Heart right ventricle (tissue), 16 donors: Measurements from ENCODE around the gene XRCC6. TPM values are rescaled to one million over a fixed set of nuclear protein-coding genes. Genes with fewer than 3 reads are reported as not detected.

Experiments used
- ATAC-seq, 8 donors: fragments of 200-7000 bp; cut with Tn5 transposase; one replicate each; pipeline ENCODE4 v1.9.1; 2020; ENCODE audit warnings: mild to moderate bottlenecking in 8 of 8, moderate library complexity in 8 of 8, moderate number of reproducible peaks in 1 of 8
- DNase-seq, 2 donors: peaks; one replicate each; pipeline ENCODE4 v3.0.0-alpha.2; 2020
- H3K27ac ChIP-seq, 10 donors: fragments of 200-600 bp; sonication (generic) in 2 of 10; one replicate each; pipeline versions ENCODE4 v1.5.0 to v1.8.0; 2020 to 2022; ENCODE audit warnings: mild to moderate bottlenecking in 3 of 10
- H3K27me3 ChIP-seq, 7 donors: fragments of 200-600 bp; one replicate each; pipeline ENCODE4 v1.8.0; 2021 to 2022; ENCODE audit warnings: mild to moderate bottlenecking in 2 of 7
- H3K36me3 ChIP-seq, 9 donors: fragments of 200-600 bp; sonication (generic) in 1 of 9; one replicate each; pipeline versions ENCODE4 v1.5.0 to v1.8.0; 2020 to 2022; ENCODE audit warnings: mild to moderate bottlenecking in 2 of 9
- H3K4me1 ChIP-seq, 9 donors: fragments of 200-600 bp; sonication (generic) in 1 of 9; one replicate each; pipeline versions ENCODE4 v1.5.0 to v1.8.0; 2020 to 2022; ENCODE audit warnings: mild to moderate bottlenecking in 4 of 9
- H3K4me3 ChIP-seq, 10 donors: fragments of 200-600 bp; sonication (generic) in 2 of 10; one replicate each; pipeline versions ENCODE4 v1.5.0 to v1.8.0; 2020 to 2022; ENCODE audit warnings: mild to moderate bottlenecking in 7 of 10, moderate library complexity in 2 of 10
- H3K9me3 ChIP-seq, 11 donors: fragments of 200-600 bp in 10 of 11; sonication (generic) in 2 of 11; one replicate each; pipeline versions ENCODE4 v1.5.0 to v1.8.0; 2013 to 2022; ENCODE audit warnings: mild to moderate bottlenecking in 2 of 11, control low read depth in 1 of 11, moderate library complexity in 1 of 11
- WGBS, 2 donors: extraction: QIAGEN DNeasy Blood & Tissue Kit; methylation state at CpG; one replicate each; pipeline ENCODE4 v1.1.7; 2013; ENCODE audit warnings: inconsistent platforms in 1 of 2; 5-methylcytosine and 5-hydroxymethylcytosine counted together
- intact Hi-C, 10 donors: fragments of 100-400 bp; cut with DNase I; formaldehyde crosslinking; loops; one replicate each; pipeline versions ENCODE4 v1.11.1 to v1.14.2; 2022
- polyA plus RNA-seq, 2 donors: library from polyadenylated mRNA; stranded (reverse); fragments of 200-250 nt; gene quantifications; one replicate each; pipeline ENCODE4 v1.2.3, GENCODE V29; 2013
- total RNA-seq, 10 donors: library from RNA; stranded (reverse); fragmentation: NEBNext Ultra II Directional in 3 of 10; extraction: Animal tissue kit (Norgen Biotek cat#: 25700) in 3 of 10; gene quantifications; one replicate each; pipeline versions ENCODE4 v1.2.1 to v1.2.4, GENCODE V29; 2021 to 2023
- TF ChIP-seq, protein P1 (sequence below), 9 donors: fragments of 200-600 bp; sonication (generic) in 2 of 9; IDR thresholded peaks; one replicate each; pipeline versions ENCODE4 v1.5.0 to v1.8.0; 2021 to 2022; ENCODE audit warnings: antibody characterized with exemption in 9 of 9, mild to moderate bottlenecking in 5 of 9, moderate library complexity in 1 of 9
- donor health status: Arrhythmogenic right ventricular cardiomyopathy.
- donor health status: ischemic (EF 13 %, LVEDD 7.1; RV severe dilation, severe dysfunction).
- donor health status: healthy with polysubstance abuse.
- donor health status: DM: no; HTN: yes; CAD: no.
- donor health status: DM: no; HTN: no; CAD: no.
- donor health status: ischemic (EF 25% LVEDD 6.9; RV normal size, moderate dysfunction).
- donor health status: ischemic (EF 25% LVEDD 5.7; RV mildly dilated, moderate dysfunction).
- donor health status: healthy.
- donor health status: DM: yes; HTN: yes; CAD: no.
- donor health status: Ischemic cardiomyopathy.
- donor health status: ischemic (EF 35%, LVEDD 5.7; RV mildly dilated, moderate dysfunction).
- donor health status: nonischemic (EF 11% LVEDD 7.7; RV severe dilation, severe dysfunction).
- donor health status: DM: yes; HTN: yes; CAD: no.
- donor health status: PGD.
- donor health status: ischemic (EF 29% LVEDD 5.4; RV normal size, mild dysfunction).
- donor health status: nonischemic (EF 23%, LVEDD 6.1; RV moderate dilation, normal function).

XRCC6 gene
- total and polyA plus RNA-seq, 12 donors: 103 to 192 (median 181) TPM

GRCh38 chr22:41672780-41673509, 51.9 kb downstream of the XRCC6 start:
- H3K4me1 ChIP-seq: peaks cover 0 to 28% (median 5%) of the 10 kb centered on the region in 9 donors
- H3K27me3 ChIP-seq: no peaks in the 10 kb centered on the region
- H3K9me3 ChIP-seq: no peaks in the 10 kb centered on the region
- H3K4me3 ChIP-seq: no peak overlapping the region
- WGBS, 2 donors: 68 to 71% methylated on average over 6 of the region's 6 CpGs
- TF ChIP-seq, protein P1, sequence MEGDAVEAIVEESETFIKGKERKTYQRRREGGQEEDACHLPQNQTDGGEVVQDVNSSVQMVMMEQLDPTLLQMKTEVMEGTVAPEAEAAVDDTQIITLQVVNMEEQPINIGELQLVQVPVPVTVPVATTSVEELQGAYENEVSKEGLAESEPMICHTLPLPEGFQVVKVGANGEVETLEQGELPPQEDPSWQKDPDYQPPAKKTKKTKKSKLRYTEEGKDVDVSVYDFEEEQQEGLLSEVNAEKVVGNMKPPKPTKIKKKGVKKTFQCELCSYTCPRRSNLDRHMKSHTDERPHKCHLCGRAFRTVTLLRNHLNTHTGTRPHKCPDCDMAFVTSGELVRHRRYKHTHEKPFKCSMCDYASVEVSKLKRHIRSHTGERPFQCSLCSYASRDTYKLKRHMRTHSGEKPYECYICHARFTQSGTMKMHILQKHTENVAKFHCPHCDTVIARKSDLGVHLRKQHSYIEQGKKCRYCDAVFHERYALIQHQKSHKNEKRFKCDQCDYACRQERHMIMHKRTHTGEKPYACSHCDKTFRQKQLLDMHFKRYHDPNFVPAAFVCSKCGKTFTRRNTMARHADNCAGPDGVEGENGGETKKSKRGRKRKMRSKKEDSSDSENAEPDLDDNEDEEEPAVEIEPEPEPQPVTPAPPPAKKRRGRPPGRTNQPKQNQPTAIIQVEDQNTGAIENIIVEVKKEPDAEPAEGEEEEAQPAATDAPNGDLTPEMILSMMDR (IDR thresholded peaks at IDR 0.05): peak in 5 of 9 donors; percentile 20 to 46 (median 34)
- H3K27ac ChIP-seq: no peak overlapping the region
- H3K36me3 ChIP-seq: peaks cover 0 to 58% (median 10%) of the 10 kb centered on the region in 9 donors
- ATAC-seq (no peak), DNase-seq (no peak)
- intact Hi-C loops: no loop called here

DNA sequence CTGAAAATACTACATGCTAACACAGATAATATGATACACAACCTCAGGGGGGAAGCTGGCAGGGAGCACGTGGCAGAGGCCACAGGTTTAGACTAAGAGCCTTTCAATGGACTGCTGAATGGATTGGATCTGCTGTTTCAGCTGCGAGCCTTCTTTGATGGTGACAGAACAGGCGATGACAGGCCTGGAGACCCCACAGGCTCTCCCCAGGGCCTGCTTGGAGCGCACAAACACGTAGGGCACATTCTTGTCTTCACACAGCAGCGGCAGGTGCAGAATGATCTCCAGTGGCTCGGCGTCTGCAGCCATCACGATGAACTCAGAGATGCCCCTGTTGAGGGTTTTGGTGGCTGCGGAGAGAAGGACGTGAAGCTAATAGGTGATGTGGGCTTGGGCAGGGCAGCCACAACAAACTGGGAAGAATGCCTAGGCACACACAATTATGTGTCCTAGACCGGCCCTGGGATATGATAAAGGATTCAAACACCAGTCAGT, 53.8 kb downstream of the XRCC6 start:
- Histone ChIP-seq H3K27me3 (no peaks in the 10 kb centered on the region), H3K4me3 (no peak overlapping the region), H3K9me3 (no peaks in the 10 kb centered on the region), H3K4me1 (peaks cover 0 to 26% (median 5%) of the 10 kb centered on the region in 9 donors), H3K36me3 (peaks cover 0 to 78% (median 28%) of the 10 kb centered on the region in 9 donors), H3K27ac (peak overlapping the region in 3 of 10 donors; percentile 6 to 21 (median 13))
- no peak for DNase-seq
- peak in 6 of 8 donors; percentile 5 to 34 (median 12) for ATAC-seq
- WGBS, 2 donors: 47 to 59% methylated on average over 12 of the region's 12 CpGs
- TF ChIP-seq, protein P1 (IDR thresholded peaks at IDR 0.05): no peak
- intact Hi-C loops: no loop called here

- 67 to 76% methylated on average over 4 of the region's 4 CpGs for WGBS, 2 donors
- Histone ChIP-seq H3K27ac (peak overlapping the region in 6 of 10 donors; percentile 1 to 67 (median 36)), H3K9me3 (no peaks in the 10 kb centered on the region), H3K27me3 (no peaks in the 10 kb centered on the region), H3K4me3 (no peak overlapping the region), H3K36me3 (peaks cover 0 to 90% (median 31%) of the 10 kb centered on the region in 9 donors), H3K4me1 (peaks cover 0 to 28% (median 5%) of the 10 kb centered on the region in 9 donors)
- TF ChIP-seq, protein P1 (IDR thresholded peaks at IDR 0.05): no peak
- DNase-seq (no peak), ATAC-seq (peak; percentile 47 to 78 (median 64))
- intact Hi-C loops: no loop called here
Measured at GRCh38 chr22:41676134-41676533, 55.0 kb downstream of the XRCC6 start.

GRCh38 chr22:41681616-41682015, 60.5 kb downstream of the XRCC6 start:
- Histone ChIP-seq H3K4me3 (peak overlapping the region; percentile 37 to 74 (median 67)), H3K4me1 (peaks cover 0 to 16% (median 8%) of the 10 kb centered on the region in 9 donors), H3K27me3 (no peaks in the 10 kb centered on the region), H3K36me3 (peaks cover 0 to 47% (median 22%) of the 10 kb centered on the region in 9 donors), H3K27ac (peak overlapping the region in 9 of 10 donors; percentile 73 to 94 (median 87)), H3K9me3 (no peaks in the 10 kb centered on the region)
- ATAC-seq (peak in 7 of 8 donors; percentile 19 to 44 (median 31)), DNase-seq (no peak)
- intact Hi-C loops: no loop called here
- TF ChIP-seq, protein P1 (IDR thresholded peaks at IDR 0.05): no peak
- WGBS, 2 donors: 55 to 61% methylated on average over 14 of the region's 14 CpGs
